ENCODE measurements around the gene POT1. TPM values are rescaled to one million over a fixed set of nuclear protein-coding genes. Genes with fewer than 3 reads are reported as not detected.

The POT1 gene
- polyA plus RNA-seq, 5 donors: 29.1 to 59.8 (median 50.0) TPM

DNA sequence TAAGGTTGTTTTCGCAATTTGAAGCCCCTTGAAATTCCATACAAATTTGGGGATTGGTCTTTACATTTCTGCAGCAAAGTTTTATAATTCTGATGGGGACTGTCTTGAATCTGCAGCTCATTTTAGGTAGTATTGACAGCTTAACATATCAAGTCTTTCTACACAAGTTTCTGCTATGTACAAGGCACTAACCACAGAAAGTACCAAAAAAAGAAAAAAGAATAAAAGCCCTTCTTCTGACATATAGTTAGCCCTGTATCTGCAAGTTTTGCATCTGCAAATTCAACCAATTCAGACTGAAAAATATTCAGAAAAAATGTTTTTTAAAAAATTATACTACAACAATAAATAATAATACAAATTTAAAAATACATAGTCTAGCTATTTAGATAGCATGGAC, 15.3 kb downstream of the POT1 start:
- DNase-seq: no peak

DNA sequence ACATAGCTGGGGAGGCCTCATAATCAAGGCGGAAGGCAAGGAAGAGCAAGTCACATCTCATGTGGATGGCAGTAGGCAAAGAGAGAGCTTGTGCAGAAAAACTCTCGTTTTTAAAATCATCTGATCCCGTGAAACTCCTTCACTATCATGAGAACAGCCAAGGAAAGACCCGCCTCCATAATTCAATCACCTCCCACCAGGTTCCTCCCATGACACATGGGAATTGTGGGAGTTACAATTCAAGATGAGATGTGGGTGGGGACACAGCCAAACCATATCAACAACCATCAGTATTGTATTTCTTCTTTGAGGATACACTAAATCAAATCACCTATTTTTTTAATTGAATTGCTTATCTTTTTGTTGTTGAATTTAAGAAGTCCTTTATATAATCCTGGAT, 16.7 kb downstream of the POT1 start:
- no peak for DNase-seq

DNA sequence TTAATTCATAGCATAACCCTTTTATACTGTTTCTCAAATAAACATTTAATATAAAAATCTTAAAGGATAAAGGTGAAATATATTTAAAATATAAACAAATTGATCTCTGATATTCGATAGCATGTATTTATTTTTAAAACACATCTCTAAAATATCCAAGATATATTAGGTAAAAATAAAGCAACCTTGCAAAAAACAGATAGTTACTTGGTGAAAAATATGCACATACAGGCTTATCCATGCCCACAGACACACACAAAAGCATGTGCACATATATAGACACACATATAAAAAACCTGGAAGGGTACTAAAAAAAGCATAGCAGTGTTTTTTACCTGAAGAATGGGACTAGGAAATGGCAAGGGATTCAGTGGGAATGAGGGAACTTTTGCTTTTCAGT, 19.8 kb downstream of the POT1 start:
- DNase-seq: no peak

- no peak for DNase-seq
These were observed 21.4 kb downstream of the POT1 start for GRCh38 chr7:124908259-124908658.

- DNase-seq: no peak
These were observed 22.1 kb downstream of the POT1 start for GRCh38 chr7:124907490-124907889.

DNA sequence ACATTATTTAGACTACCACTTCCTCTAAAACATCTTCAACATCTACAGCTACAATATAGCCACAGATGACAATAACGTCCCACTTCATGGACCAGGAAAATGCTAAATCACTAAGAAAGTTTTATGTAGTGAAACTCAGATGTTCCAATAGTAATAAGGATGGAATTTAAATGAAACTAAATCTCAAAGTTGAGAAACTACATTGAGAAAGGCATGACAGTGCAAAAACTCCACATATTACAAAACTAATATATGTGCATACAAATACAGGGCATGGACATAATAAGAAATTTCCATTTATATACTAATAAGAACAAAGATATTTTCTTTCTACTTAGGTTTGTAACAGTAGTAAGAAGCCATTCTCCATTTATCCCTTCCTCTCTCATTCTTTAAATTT, 31.1 kb downstream of the POT1 start:
- no peak for DNase-seq

GRCh38 chr7:124896001-124896400, 33.6 kb downstream of the POT1 start:
- no peak for DNase-seq

- no peak for DNase-seq
These were observed 36.3 kb downstream of the POT1 start for GRCh38 chr7:124893140-124893827.

- no peak for DNase-seq
These were observed 42.4 kb downstream of the POT1 start for GRCh38 chr7:124887247-124887646.

GRCh38 chr7:124881981-124882380, 47.6 kb downstream of the POT1 start:
- peak; percentile 21 to 24 for DNase-seq

GRCh38 chr7:124879771-124880170, 49.9 kb downstream of the POT1 start:
- DNase-seq: no peak

- DNase-seq: no peak
These were observed 50.5 kb downstream of the POT1 start for GRCh38 chr7:124879103-124879502.

DNA sequence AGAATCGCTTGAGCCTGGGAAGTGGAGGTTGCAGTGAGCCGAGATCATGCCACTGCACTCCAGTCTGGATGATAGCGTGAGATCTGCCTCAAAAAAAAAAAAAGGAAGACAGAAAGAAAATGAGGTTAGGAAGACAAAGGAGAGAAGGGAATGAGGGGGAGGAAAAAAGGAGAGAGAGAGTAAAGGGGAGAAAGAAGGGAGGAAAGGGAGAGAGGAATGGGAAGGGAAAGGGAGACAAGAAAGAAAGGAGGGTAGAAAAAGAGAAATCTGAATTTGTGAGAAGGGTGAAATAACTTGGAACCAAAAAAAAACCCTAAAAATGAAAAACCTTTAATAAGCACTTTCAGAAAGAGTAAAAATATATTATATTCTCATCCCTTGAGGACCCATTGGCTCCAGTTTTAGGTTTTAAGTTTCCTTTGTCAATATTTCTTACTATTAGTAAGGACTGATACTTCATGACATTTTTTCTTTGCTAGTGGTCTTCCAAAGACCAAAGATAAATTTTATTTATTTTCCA, 54.9 kb downstream of the POT1 start:
- no peak for DNase-seq

- no peak for DNase-seq
These were observed 71.9 kb downstream of the POT1 start for GRCh38 chr7:124857672-124858235.

DNA sequence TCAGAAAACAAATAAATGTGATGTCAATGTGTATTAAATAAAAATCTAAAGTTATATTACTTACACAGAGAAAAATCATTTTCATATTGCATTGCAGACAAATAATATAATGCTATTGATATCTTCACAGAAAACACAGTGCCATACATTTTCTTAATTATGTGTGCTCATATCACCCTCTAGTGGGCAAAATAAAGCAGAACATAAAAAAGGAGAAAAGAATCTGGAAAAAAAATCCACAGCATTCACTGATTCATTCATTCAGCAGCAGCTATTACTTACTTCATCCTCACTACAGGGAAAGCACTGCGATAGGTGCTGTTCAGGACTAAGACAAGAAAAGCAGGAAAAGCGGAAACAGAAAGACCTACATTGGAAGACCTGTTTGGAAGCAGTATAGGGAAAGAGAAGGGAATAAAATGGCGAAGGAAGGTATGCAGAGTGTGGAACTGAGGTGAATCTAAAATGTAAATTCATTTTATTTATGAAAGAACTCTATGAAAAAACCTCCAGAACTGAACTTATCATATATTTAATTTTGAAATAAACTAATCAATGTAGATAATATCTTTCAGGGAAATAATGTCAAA, 73.2 kb downstream of the POT1 start:
- DNase-seq: peak; percentile 12 to 18

- no peak for DNase-seq
These were observed 86.3 kb downstream of the POT1 start for GRCh38 chr7:124843336-124843735.

- DNase-seq: peak in 1 of 2 donors; percentile 10
These were observed 89.2 kb downstream of the POT1 start for GRCh38 chr7:124840435-124840834.

DNA sequence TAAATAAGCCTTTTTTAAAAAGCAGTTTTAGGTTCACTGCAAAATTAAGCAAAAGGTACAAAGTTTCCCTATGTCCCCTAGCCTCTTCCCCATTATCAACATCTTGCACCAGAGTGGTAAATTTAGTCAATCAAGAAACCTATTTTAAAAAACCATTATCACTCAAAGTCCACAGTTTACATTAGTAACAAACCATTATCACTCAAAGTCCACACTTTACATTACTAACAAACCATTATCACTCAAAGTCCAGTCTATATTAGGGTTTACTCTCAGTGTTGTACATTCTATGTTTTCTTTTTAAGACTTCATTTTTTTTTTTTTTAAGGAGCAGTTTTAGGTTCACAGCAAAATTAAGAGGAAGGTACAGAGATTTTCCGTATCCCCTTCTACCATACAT, 89.9 kb downstream of the POT1 start:
- DNase-seq: no peak

- DNase-seq: no peak
These were observed 93.5 kb downstream of the POT1 start for GRCh38 chr7:124836173-124836572.

- no peak for DNase-seq
These were observed 110.8 kb downstream of the POT1 start for GRCh38 chr7:124818807-124819206.

DNA sequence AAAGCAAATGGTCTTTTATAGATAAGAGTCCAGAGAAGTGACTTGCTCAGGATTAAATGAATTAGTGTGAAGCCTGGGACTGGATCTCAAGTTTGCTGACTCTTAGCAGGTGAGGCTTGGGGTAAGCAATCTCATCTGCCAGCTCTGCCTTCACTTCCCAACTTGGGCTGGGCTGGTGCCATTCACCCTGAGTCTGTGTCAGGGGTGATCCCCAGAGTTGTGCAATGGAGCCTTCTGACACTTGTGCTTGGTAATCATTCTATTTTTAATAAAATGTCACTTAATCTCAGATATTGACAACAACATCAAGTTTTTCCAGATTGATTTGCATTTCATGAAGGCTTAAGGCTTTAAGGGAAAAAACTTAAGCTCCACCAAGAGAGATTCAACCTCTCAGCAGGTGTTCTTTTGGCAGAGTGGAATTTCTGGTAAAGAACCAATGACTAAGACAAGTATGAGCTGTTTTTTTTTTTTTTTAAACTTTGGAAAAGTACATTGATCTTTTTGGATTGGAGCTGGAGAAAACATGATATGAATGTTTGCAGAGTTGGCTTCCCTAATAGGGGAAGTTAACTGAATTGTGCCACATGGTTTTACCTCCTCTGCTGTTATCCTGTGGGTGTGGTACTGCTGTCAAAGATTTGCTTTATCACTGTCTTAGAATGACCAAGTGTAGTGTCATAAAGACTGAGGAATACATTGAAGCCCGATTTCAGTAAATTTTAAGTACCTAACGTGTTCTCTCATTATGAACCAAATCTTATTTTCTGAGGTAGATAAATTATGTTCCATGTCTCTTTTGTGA, 115.4 kb downstream of the POT1 start:
- DNase-seq: no peak

- DNase-seq: no peak
These were observed 116.9 kb downstream of the POT1 start for GRCh38 chr7:124812764-124813163.
